HCT116 (cell line): ENCODE measurements around the gene CALML6. TPM values are rescaled to one million over a fixed set of nuclear protein-coding genes. Genes with fewer than 3 reads are reported as not detected.

ENCODE experiments used
- ATAC-seq: fragments of 200-7000 bp; cut with Tn5 transposase; 2 replicates; pipeline ENCODE4 v1.9.1; 2020; ENCODE audit warnings: mild to moderate bottlenecking, moderate library complexity
- BruUV-seq: library from RNA; stranded (reverse); fragments of 400-500 nt; replicated peaks from 2 replicates; lab custom pipeline; 2021; lab: Mats Ljungman, UMichigan
- CTCF ChIA-PET: fragments of 300-600 bp; sonication (Branson Sonifier 250); formaldehyde crosslinking; loops from one replicate; lab custom pipeline; 2021; ENCODE audit warnings: antibody characterized with exemption; lab: Charles Lee
- POLR2A ChIA-PET: fragments of 300-600, 350-600 bp; sonication (Branson Sonifier 250); formaldehyde crosslinking; loops from one replicate; lab custom pipeline; 2021; ENCODE audit warnings: antibody characterized with exemption; lab: Charles Lee
- RAD21 ChIA-PET, 2 experiments: fragments of 300-600 bp; sonication (Branson Sonifier 250); formaldehyde crosslinking; loops; one replicate each; lab custom pipeline; 2023; ENCODE audit warnings: low total read pairs in 2 of 2; ENCODE audit not compliant: uncharacterized antibody in 2 of 2, unreplicated experiment in 2 of 2, low non-redundant PET in 1 of 2; lab: Charles Lee
- DNase-seq: peaks from one replicate; pipeline ENCODE4 v3.0.0-alpha.2; 2010; ENCODE audit warnings: low read depth, low spot score
- H2AFZ ChIP-seq: fragments of 200-600 bp; shearing (Covaris generic), sonication (generic); 2 replicates; pipeline ENCODE4 v1.6.1; 2017; ENCODE audit warnings: low read depth, mixed run types, mixed read lengths, antibody characterized with exemption, low read length; ENCODE audit not compliant: poor library complexity, severe bottlenecking
- H3K27ac ChIP-seq: 2 replicates; pipeline ENCODE4 v1.5.1; 2012; ENCODE audit warnings: low read depth, low read length
- H3K27me3 ChIP-seq: fragments of 200-600 bp; sonication (generic); 2 replicates; pipeline ENCODE4 v1.6.1; 2016; ENCODE audit warnings: mixed run types, low read length, mixed read lengths; ENCODE audit not compliant: insufficient read depth
- H3K36me3 ChIP-seq, 2 experiments: fragments of 200-500 bp in 1 of 2; fragments of 200-600 bp in 1 of 2; sonication (Bioruptor generic) in 1 of 2; sonication (generic) in 1 of 2; 2 replicates each; pipeline versions ENCODE4 v1.5.1 to v1.6.1; 2014 to 2016; ENCODE audit warnings: low read length in 2 of 2, inconsistent platforms in 1 of 2, mixed read lengths in 1 of 2, mixed run types in 1 of 2; ENCODE audit not compliant: insufficient read depth in 2 of 2, control insufficient read depth in 1 of 2
- H3K4me1 ChIP-seq, 2 experiments: fragments of 200-600 bp in 1 of 2; sonication (generic) in 1 of 2; 2 replicates each; pipeline versions ENCODE4 v1.5.1 to v1.6.1; 2012 to 2017; ENCODE audit warnings: low read length in 2 of 2, inconsistent platforms in 1 of 2, mild to moderate bottlenecking in 1 of 2, mixed read lengths in 1 of 2, mixed run types in 1 of 2, moderate library complexity in 1 of 2; ENCODE audit not compliant: insufficient read depth in 2 of 2, control insufficient read depth in 1 of 2
- H3K4me2 ChIP-seq: fragments of 200-600 bp; sonication (generic); 2 replicates; pipeline ENCODE4 v1.6.1; 2017; ENCODE audit warnings: mixed run types, low read length, mixed read lengths
- H3K4me3 ChIP-seq, 2 experiments: fragments of 200-600 bp in 1 of 2; sonication (generic) in 1 of 2; replicated peaks in 1 of 2; 2 replicates each; pipeline ENCODE4 v1.5.1; 2011 to 2016; ENCODE audit warnings: low read length in 2 of 2, control low read depth in 1 of 2, low read depth in 1 of 2, mild to moderate bottlenecking in 1 of 2, mixed read lengths in 1 of 2, mixed run types in 1 of 2
- H3K79me2 ChIP-seq: fragments of 200-600 bp; sonication (generic); 2 replicates; pipeline ENCODE4 v1.6.1; 2017; ENCODE audit warnings: mild to moderate bottlenecking, mixed run types, low read length, moderate library complexity, mixed read lengths; ENCODE audit not compliant: insufficient read depth
- H3K9ac ChIP-seq: fragments of 200-600 bp; sonication (generic); 2 replicates; pipeline ENCODE4 v1.6.1; 2016; ENCODE audit warnings: low read length, mixed read lengths
- H3K9me2 ChIP-seq: fragments of 200-600 bp; sonication (generic), shearing (Covaris generic); 2 replicates; pipeline ENCODE4 v1.6.1; 2017; ENCODE audit warnings: mixed run types, mild to moderate bottlenecking, moderate library complexity; ENCODE audit not compliant: insufficient read depth
- H3K9me3 ChIP-seq, 2 experiments: fragments of 200-500 bp in 1 of 2; fragments of 200-600 bp in 1 of 2; sonication (Bioruptor generic) in 1 of 2; sonication (generic) in 1 of 2; 2 replicates each; pipeline ENCODE4 v1.6.1; 2014 to 2017; ENCODE audit warnings: low read length in 2 of 2, mixed read lengths in 2 of 2, inconsistent platforms in 1 of 2, low read depth in 1 of 2, mild to moderate bottlenecking in 1 of 2, mixed run types in 1 of 2, moderate library complexity in 1 of 2; ENCODE audit not compliant: control insufficient read depth in 1 of 2, insufficient read depth in 1 of 2
- H4K20me1 ChIP-seq: fragments of 200-600 bp; sonication (generic), shearing (Covaris generic); 2 replicates; pipeline ENCODE4 v1.6.1; 2017; ENCODE audit warnings: mixed run types, mild to moderate bottlenecking, moderate library complexity; ENCODE audit not compliant: insufficient read depth
- CBX3 ChIP-seq: IDR thresholded peaks from 2 replicates; pipeline ENCODE4 v1.6.1; 2012; ENCODE audit warnings: low read depth
- CEBPB ChIP-seq: IDR thresholded peaks from 2 replicates; pipeline ENCODE4 v1.6.1; 2012; ENCODE audit warnings: low read depth
- JUND ChIP-seq: IDR thresholded peaks from 2 replicates; pipeline ENCODE4 v1.6.1; 2012
- POLR2A ChIP-seq: IDR thresholded peaks from 2 replicates; pipeline ENCODE4 v1.7.0; 2011; ENCODE audit warnings: borderline replicate concordance; ENCODE audit not compliant: insufficient read depth, insufficient read length; ENCODE audit errors: extremely low read depth
- POLR2AphosphoS5 ChIP-seq: IDR thresholded peaks from 2 replicates; pipeline ENCODE4 v1.6.1; 2011; ENCODE audit warnings: mild to moderate bottlenecking, low read depth, low read length, moderate library complexity
- SRF ChIP-seq: IDR thresholded peaks from 2 replicates; pipeline ENCODE4 v1.6.1; 2012; ENCODE audit warnings: low read depth
- TCF7L2 ChIP-seq: IDR thresholded peaks from 2 replicates; pipeline ENCODE4 v1.7.0; 2011; ENCODE audit warnings: borderline replicate concordance, inconsistent platforms; ENCODE audit not compliant: insufficient read depth, insufficient read length; ENCODE audit errors: extremely low read depth
- YY1 ChIP-seq: IDR thresholded peaks from 2 replicates; pipeline ENCODE4 v1.6.1; 2011; ENCODE audit warnings: low read length, low read depth, moderate library complexity, mild to moderate bottlenecking; ENCODE audit not compliant: insufficient replicate concordance; ENCODE audit errors: extremely low read depth
- ZFX ChIP-seq: fragments of 450-650 bp; IDR thresholded peaks from 2 replicates; pipeline ENCODE4 v1.6.1; 2017
- intact Hi-C: fragments of 100-400 bp; cut with micrococcal nuclease; formaldehyde crosslinking; loops from 2 replicates; pipeline ENCODE4 v1.10.0; 2022
- total RNA-seq: library from RNA; stranded (reverse); gene quantifications from one replicate; pipeline ENCODE4 v1.2.1, GENCODE V29; 2021; ENCODE audit not compliant: unreplicated experiment
- TF ChIP-seq, protein P1 (sequence below): IDR thresholded peaks from 2 replicates; pipeline ENCODE4 v1.6.1; 2012
- TF ChIP-seq, protein P2 (sequence below): IDR thresholded peaks from 2 replicates; pipeline ENCODE4 v1.6.1; 2012; ENCODE audit warnings: low read depth
- TF ChIP-seq, protein P3 (sequence below), 3 experiments: fragments of 200-600 bp in 1 of 3; sonication (generic) in 1 of 3; IDR thresholded peaks in 2 of 3; conservative IDR thresholded peaks in 1 of 3; 2 replicates each; pipeline ENCODE4 v1.5.1; 2012 to 2017; ENCODE audit warnings: low read depth in 2 of 3, low read length in 2 of 3, antibody characterized with exemption in 1 of 3, borderline replicate concordance in 1 of 3, control low read depth in 1 of 3, mild to moderate bottlenecking in 1 of 3, mixed read lengths in 1 of 3, mixed run types in 1 of 3, moderate library complexity in 1 of 3; ENCODE audit not compliant: insufficient read depth in 1 of 3
- TF ChIP-seq, protein P4 (sequence below): IDR thresholded peaks from 2 replicates; pipeline ENCODE4 v1.6.1; 2012

Gene CALML6
- total RNA-seq, 1 experiment from 2014 or later, result 2.3 TPM

DNA sequence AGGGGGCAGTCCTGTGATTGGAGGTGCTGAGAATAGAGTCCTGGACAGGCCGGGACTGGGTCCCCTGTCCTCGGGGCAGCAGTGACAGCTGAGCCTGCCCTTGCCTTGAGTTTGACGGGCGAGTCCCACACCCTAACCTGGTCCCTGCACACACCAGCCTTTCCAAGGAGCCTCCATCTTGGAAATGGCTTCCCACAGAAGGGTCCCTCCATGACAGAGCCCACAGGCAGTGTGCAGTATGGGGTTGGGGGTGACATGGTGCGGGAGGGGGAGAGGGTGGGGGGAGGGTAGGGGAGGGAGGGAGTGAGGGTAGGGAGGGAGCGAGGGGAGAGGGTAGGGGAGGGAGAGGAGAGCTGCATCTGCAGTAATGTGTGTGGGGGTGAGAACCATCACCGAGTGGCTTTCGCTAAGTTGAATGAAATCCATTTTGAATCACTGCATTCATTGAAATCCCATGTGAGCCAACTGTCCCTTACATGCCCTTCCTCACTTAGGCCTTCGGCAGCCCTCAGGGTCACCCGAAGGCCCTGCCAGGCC, 14.1 kb downstream of the CALML6 start:
- TF ChIP-seq SRF (no peak), POLR2AphosphoS5 (no peak), TCF7L2 (no peak), CEBPB (no peak), POLR2A (no peak)
- TF ChIP-seq, protein P1, sequence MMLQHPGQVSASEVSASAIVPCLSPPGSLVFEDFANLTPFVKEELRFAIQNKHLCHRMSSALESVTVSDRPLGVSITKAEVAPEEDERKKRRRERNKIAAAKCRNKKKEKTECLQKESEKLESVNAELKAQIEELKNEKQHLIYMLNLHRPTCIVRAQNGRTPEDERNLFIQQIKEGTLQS, result no peak
- Histone ChIP-seq H3K9me2 (no peaks in the 10 kb centered on the region), H3K79me2 (no peaks in the 10 kb centered on the region), H2AFZ (no peak overlapping the region), H3K4me3 (no peak overlapping the region), H3K4me1 (no peaks in the 10 kb centered on the region), H3K36me3 (no peaks in the 10 kb centered on the region), H3K9me3 (peaks cover 0 to 4% of the 10 kb centered on the region in 2 experiments; a peak in 1 of 4 replicates), H3K27me3 (no peaks in the 10 kb centered on the region), H4K20me1 (no peaks in the 10 kb centered on the region), H3K4me2 (no peak overlapping the region), H3K9ac (no peak overlapping the region), H3K27ac (no peak overlapping the region)
- ChIA-PET RAD21 (no interaction called here), POLR2A (no interaction called here), CTCF (no interaction called here)
- ATAC-seq (no peak), DNase-seq (no peak)
- no TSS peak for BruUV-seq
- intact Hi-C loops, result no loop called here

DNA sequence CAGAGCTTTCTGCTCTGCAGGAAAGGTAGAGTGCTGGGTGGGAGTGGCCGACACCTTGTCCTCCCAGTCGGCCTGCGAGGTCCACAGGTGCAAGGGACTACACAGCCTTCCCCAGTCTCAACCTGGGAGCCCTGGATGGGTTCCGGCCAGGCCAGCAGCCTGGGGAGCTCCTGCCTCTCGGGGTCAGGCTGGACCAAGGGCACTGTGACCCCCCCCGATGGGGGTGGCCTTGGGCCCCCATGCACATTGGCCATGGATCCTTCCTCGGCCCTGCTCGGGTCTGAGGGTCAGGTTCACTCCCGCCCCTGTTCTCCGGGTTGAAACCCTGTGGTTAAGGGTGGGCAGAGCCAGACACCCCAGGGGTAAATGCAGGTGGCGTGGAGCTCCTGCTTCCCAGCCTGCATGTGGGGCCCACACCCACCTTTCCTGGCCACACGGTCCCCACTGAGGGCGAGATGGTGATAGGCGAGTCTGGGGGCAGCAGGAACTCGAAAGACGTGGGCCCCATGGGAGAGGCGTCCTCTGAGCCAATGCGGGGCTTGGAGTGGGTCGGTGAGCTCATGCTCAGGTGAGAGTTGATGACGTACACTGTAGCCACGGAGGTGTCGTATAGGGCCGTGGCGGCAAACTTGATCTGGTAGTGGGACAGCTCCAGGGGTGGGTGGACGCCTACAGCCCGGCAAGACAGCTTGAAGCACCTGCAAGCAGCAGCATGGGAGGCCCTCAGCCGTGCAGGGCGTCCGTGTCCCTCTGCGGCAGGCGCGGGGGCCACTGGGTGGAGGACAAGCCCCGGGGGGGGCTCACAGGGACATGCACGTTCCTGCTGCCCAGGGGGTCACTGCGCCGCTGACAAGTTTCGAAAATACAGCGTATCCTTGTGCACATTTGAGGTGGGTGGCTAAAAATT, 14.8 kb downstream of the CALML6 start:
- H3K9me2 ChIP-seq, result no peaks in the 10 kb centered on the region
- no peaks in the 10 kb centered on the region for H4K20me1 ChIP-seq
- H3K9me3 ChIP-seq, result peaks cover 0 to 9% of the 10 kb centered on the region in 2 experiments; a peak in 1 of 4 replicates
- no peaks in the 10 kb centered on the region for H3K4me1 ChIP-seq
- DNase-seq (no peak), ATAC-seq (no peak)
- H3K79me2 ChIP-seq, result no peaks in the 10 kb centered on the region
- H2AFZ ChIP-seq, result no peak overlapping the region
- no peak overlapping the region for H3K9ac ChIP-seq
- no TSS peak for BruUV-seq
- ChIA-PET RAD21 (no interaction called here), POLR2A (no interaction called here), CTCF (no interaction called here)
- no peaks in the 10 kb centered on the region for H3K27me3 ChIP-seq
- H3K27ac ChIP-seq, result no peak overlapping the region
- no peaks in the 10 kb centered on the region for H3K36me3 ChIP-seq
- no peak overlapping the region for H3K4me2 ChIP-seq
- intact Hi-C loops, result no loop called here
- no peak overlapping the region for H3K4me3 ChIP-seq
- TF ChIP-seq, protein P2, sequence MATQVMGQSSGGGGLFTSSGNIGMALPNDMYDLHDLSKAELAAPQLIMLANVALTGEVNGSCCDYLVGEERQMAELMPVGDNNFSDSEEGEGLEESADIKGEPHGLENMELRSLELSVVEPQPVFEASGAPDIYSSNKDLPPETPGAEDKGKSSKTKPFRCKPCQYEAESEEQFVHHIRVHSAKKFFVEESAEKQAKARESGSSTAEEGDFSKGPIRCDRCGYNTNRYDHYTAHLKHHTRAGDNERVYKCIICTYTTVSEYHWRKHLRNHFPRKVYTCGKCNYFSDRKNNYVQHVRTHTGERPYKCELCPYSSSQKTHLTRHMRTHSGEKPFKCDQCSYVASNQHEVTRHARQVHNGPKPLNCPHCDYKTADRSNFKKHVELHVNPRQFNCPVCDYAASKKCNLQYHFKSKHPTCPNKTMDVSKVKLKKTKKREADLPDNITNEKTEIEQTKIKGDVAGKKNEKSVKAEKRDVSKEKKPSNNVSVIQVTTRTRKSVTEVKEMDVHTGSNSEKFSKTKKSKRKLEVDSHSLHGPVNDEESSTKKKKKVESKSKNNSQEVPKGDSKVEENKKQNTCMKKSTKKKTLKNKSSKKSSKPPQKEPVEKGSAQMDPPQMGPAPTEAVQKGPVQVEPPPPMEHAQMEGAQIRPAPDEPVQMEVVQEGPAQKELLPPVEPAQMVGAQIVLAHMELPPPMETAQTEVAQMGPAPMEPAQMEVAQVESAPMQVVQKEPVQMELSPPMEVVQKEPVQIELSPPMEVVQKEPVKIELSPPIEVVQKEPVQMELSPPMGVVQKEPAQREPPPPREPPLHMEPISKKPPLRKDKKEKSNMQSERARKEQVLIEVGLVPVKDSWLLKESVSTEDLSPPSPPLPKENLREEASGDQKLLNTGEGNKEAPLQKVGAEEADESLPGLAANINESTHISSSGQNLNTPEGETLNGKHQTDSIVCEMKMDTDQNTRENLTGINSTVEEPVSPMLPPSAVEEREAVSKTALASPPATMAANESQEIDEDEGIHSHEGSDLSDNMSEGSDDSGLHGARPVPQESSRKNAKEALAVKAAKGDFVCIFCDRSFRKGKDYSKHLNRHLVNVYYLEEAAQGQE, result no peak
- no peak for TF ChIP-seq CBX3
- TF ChIP-seq, protein P3, sequence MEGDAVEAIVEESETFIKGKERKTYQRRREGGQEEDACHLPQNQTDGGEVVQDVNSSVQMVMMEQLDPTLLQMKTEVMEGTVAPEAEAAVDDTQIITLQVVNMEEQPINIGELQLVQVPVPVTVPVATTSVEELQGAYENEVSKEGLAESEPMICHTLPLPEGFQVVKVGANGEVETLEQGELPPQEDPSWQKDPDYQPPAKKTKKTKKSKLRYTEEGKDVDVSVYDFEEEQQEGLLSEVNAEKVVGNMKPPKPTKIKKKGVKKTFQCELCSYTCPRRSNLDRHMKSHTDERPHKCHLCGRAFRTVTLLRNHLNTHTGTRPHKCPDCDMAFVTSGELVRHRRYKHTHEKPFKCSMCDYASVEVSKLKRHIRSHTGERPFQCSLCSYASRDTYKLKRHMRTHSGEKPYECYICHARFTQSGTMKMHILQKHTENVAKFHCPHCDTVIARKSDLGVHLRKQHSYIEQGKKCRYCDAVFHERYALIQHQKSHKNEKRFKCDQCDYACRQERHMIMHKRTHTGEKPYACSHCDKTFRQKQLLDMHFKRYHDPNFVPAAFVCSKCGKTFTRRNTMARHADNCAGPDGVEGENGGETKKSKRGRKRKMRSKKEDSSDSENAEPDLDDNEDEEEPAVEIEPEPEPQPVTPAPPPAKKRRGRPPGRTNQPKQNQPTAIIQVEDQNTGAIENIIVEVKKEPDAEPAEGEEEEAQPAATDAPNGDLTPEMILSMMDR (IDR thresholded peaks at IDR 0.05 in 2 of 3, conservative IDR thresholded peaks at IDR 0.05 in 1 of 3; ENCODE audit: borderline replicate concordance in 1 of 3, insufficient read depth in 1 of 3, low read depth in 2 of 3, low read length in 2 of 3), result no peak
- TF ChIP-seq JUND, result no peak
- no peak for TF ChIP-seq TCF7L2
- TF ChIP-seq YY1, result no peak
- TF ChIP-seq ZFX, result no peak
- TF ChIP-seq, protein P4, sequence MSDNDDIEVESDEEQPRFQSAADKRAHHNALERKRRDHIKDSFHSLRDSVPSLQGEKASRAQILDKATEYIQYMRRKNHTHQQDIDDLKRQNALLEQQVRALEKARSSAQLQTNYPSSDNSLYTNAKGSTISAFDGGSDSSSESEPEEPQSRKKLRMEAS, result no peak
- TF ChIP-seq SRF, result no peak
